GM06990 (cell line): ENCODE measurements around the gene POLR2H.

Source experiments
- DNase-seq: peaks from one replicate; pipeline ENCODE4 v3.0.0-alpha.2; 2011; ENCODE audit not compliant: insufficient read length; ENCODE audit errors: extremely low read depth
- H3K27me3 ChIP-seq: replicated peaks from 2 replicates; pipeline ENCODE4 v1.6.0; 2011; ENCODE audit warnings: low read length; ENCODE audit not compliant: control insufficient read depth, insufficient read depth
- H3K36me3 ChIP-seq: 2 replicates; pipeline ENCODE4 v1.5.1; 2011; ENCODE audit warnings: low read length; ENCODE audit not compliant: control insufficient read depth, insufficient read depth
- H3K4me3 ChIP-seq: replicated peaks from 2 replicates; pipeline ENCODE4 v1.5.1; 2011; ENCODE audit warnings: low read depth, mild to moderate bottlenecking, control low read depth, low read length
- CTCF ChIP-seq: IDR thresholded peaks from 2 replicates; pipeline ENCODE4 v1.5.1; 2011; ENCODE audit warnings: low read length, control low read depth, mild to moderate bottlenecking, inconsistent platforms; ENCODE audit not compliant: insufficient read depth, poor library complexity, severe bottlenecking

Gene POLR2H

GRCh38 chr3:184372911-184373310 is 11.4 kb downstream of the POLR2H start:
- no peak for DNase-seq
- Histone ChIP-seq H3K27me3 (peaks cover 2% of the 10 kb centered on the region; the same call in 1 of the 2 replicates), H3K4me3 (no peak overlapping the region), H3K36me3 (peaks cover 1% of the 10 kb centered on the region; the same call in 1 of the 2 replicates)
- TF ChIP-seq CTCF, result no peak

- Histone ChIP-seq H3K4me3 (no peak overlapping the region), H3K27me3 (peaks cover 2% of the 10 kb centered on the region; the same call in 1 of the 2 replicates), H3K36me3 (peaks cover 1% of the 10 kb centered on the region; the same call in 1 of the 2 replicates)
- no peak for TF ChIP-seq CTCF
- no peak for DNase-seq
Observed at GRCh38 chr3:184373422-184373821, 11.9 kb downstream of the POLR2H start.

- no peak for TF ChIP-seq CTCF
- Histone ChIP-seq H3K36me3 (no peaks in the 10 kb centered on the region), H3K27me3 (peaks cover 2% of the 10 kb centered on the region; the same call in 1 of the 2 replicates), H3K4me3 (no peak overlapping the region)
- DNase-seq, result no peak
Observed at GRCh38 chr3:184375747-184376461, 14.4 kb downstream of the POLR2H start.

GRCh38 chr3:184377374-184377773 is 15.9 kb downstream of the POLR2H start:
- no peak for TF ChIP-seq CTCF
- Histone ChIP-seq H3K4me3 (no peak overlapping the region), H3K27me3 (peaks cover 3% of the 10 kb centered on the region), H3K36me3 (no peaks in the 10 kb centered on the region)
- DNase-seq, result no peak

- Histone ChIP-seq H3K27me3 (peaks cover 5% of the 10 kb centered on the region), H3K36me3 (no peaks in the 10 kb centered on the region), H3K4me3 (no peak within 1 kb of the TSS)
- no peak for DNase-seq
- TF ChIP-seq CTCF, result no peak
Observed at GRCh38 chr3:184377882-184378445, 16.5 kb downstream of the POLR2H start, which contains the start of gene THPO. THPO (minus strand) TSS chr3:184378207; CDS start chr3:184376259, 1,948 bp downstream.
